IgD-negative memory B cell (primary cell): ENCODE results near the gene TYRP1. TPM values are rescaled to one million over a fixed set of nuclear protein-coding genes. Genes with fewer than 3 reads are reported as not detected.

ENCODE experiments used
- H3K27ac Mint-ChIP-seq, 3 donors: one replicate each; pipeline ENCODE4 v1.8.0; 2020 to 2022; ENCODE audit warnings: mild to moderate bottlenecking in 3 of 3, mixed read lengths in 3 of 3, moderate library complexity in 1 of 3
- H3K27me3 Mint-ChIP-seq: one replicate; pipeline ENCODE4 v1.8.0; 2021; ENCODE audit warnings: mixed read lengths
- H3K36me3 Mint-ChIP-seq: one replicate; pipeline ENCODE4 v1.8.0; 2020; ENCODE audit warnings: mild to moderate bottlenecking, mixed read lengths
- H3K4me1 Mint-ChIP-seq, 3 donors: one replicate each; pipeline ENCODE4 v1.8.0; 2020 to 2022; ENCODE audit warnings: mixed read lengths in 3 of 3, mild to moderate bottlenecking in 1 of 3
- H3K4me3 Mint-ChIP-seq, 4 donors: one replicate each; pipeline ENCODE4 v1.8.0; 2020 to 2022; ENCODE audit warnings: mild to moderate bottlenecking in 4 of 4, mixed read lengths in 4 of 4, moderate library complexity in 3 of 4
- H3K9me3 Mint-ChIP-seq, 3 donors: one replicate each; pipeline ENCODE4 v1.8.0; 2020 to 2021; ENCODE audit warnings: mixed read lengths in 3 of 3, mild to moderate bottlenecking in 1 of 3
- polyA plus RNA-seq: library from polyadenylated mRNA; unstranded; fragments of 300-500 nt; fragmentation: Illumina TruSeq; gene quantifications from one replicate; pipeline ENCODE4 v1.2.3, GENCODE V29; 2021

Gene TYRP1
- polyA plus RNA-seq, 1 donor from 2014 or later, result not detected

DNA sequence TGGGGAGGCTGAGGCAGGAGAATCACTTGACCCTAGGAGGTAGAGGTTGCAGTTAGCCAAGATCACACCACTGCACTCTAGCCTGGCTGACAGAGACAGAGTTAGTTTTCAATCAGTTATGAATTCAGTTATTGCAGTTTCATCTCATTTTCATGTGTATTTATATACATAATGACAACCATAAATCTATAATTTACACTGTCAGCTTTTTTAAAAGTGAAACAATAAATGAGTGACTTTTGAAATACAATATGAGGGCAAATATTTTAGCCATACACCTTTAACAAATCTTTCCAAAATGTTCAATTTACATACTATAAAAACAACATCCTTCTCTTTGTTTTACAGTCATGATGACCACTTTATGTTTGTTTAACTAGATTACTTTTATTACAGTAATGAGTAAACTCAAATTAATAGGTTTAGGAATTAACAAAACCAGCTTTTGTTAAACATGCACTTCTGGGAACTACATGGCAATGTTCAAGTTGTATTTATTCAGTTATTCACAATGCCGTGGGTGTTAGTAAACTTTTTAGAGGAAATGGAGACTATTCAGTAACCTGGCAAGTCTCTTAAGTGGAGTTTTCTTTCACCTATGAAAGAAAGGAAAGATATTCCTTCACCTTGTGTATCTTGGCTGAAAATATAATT, 12.7 kb downstream of the TYRP1 start:
- Mint-ChIP-seq H3K27ac (no peak overlapping the region), H3K36me3 (no peaks in the 10 kb centered on the region), H3K4me3 (no peak overlapping the region), H3K27me3 (no peaks in the 10 kb centered on the region), H3K9me3 (peaks cover 0 to 5% (median 2%) of the 10 kb centered on the region in 3 donors), H3K4me1 (no peaks in the 10 kb centered on the region)

DNA sequence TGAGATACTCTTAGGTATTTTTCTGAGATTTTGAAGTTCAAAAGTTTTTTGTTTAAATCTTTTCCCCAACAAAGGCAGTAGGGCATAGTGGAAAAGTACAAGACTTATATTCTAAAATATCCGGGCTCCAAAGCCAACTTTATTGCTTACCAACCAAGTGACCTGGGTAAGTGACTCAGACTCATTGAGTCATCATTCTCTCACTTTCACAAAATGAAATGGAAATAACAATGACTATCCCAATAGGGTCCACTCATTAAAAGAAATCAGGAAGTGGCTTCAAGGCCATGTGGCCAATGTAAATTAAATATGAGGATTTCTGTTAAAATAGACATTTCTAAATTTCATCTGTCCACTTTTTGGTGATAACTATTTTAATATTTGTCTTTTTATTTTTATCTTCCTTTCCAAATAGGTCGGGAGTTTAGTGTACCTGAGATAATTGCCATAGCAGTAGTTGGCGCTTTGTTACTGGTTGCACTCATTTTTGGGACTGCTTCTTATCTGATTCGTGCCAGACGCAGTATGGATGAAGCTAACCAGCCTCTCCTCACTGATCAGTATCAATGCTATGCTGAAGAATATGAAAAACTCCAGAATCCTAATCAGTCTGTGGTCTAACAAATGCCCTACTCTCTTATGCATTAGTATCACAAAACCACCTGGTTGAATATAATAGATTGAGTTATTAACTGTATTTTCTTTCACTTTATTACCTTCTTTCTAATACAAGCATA, 15.5 kb downstream of the TYRP1 start:
- Mint-ChIP-seq H3K9me3 (peaks cover 0 to 2% (median 0%) of the 10 kb centered on the region in 3 donors), H3K27ac (no peak overlapping the region), H3K4me1 (no peaks in the 10 kb centered on the region), H3K27me3 (no peaks in the 10 kb centered on the region), H3K4me3 (no peak overlapping the region), H3K36me3 (no peaks in the 10 kb centered on the region)

DNA sequence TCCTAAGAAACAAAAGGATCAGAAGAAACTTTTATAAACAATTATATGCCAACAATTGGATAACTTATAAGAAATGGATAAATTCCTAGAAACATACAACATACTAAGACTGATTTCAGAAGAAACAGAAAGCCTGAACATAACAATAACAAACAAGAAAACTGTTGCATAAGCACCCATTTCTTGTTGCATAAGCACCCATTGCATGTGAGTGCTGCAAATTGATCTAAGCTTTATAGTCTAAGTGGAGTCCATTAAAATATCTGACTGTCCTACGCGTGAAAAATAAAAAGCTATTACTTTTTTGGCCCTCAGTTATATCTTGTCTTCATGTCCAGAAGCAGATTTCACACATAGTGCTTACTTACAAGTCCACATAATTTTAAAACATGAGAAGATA, 19.3 kb downstream of the TYRP1 start:
- Mint-ChIP-seq H3K9me3 (peaks cover 0 to 4% (median 0%) of the 10 kb centered on the region in 3 donors), H3K27me3 (no peaks in the 10 kb centered on the region), H3K27ac (no peak overlapping the region), H3K36me3 (no peaks in the 10 kb centered on the region), H3K4me1 (no peaks in the 10 kb centered on the region), H3K4me3 (no peak overlapping the region)

DNA sequence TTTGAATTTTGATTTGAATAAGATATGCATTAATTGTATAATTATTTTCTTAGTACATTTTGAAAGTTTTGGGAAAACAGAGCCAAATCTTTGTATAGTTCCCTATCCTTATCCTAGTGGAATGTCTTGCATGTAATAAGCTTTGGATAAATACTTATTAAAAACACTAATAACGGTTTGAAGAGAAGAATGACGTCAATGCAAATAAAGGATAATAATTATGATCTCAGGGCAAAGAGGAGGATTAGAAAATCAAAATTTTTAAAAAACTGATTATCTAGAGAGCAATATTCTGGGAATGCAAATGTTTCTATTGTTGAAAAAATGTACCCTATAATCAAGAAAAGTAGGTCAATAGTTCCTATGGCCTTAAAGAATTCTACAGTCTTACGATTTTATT, 22.1 kb downstream of the TYRP1 start:
- no peaks in the 10 kb centered on the region for H3K4me1 Mint-ChIP-seq
- no peak overlapping the region for H3K27ac Mint-ChIP-seq
- no peak overlapping the region for H3K4me3 Mint-ChIP-seq
- H3K36me3 Mint-ChIP-seq, result no peaks in the 10 kb centered on the region
- peaks cover 0 to 4% (median 0%) of the 10 kb centered on the region in 3 donors for H3K9me3 Mint-ChIP-seq
- H3K27me3 Mint-ChIP-seq, result no peaks in the 10 kb centered on the region

DNA sequence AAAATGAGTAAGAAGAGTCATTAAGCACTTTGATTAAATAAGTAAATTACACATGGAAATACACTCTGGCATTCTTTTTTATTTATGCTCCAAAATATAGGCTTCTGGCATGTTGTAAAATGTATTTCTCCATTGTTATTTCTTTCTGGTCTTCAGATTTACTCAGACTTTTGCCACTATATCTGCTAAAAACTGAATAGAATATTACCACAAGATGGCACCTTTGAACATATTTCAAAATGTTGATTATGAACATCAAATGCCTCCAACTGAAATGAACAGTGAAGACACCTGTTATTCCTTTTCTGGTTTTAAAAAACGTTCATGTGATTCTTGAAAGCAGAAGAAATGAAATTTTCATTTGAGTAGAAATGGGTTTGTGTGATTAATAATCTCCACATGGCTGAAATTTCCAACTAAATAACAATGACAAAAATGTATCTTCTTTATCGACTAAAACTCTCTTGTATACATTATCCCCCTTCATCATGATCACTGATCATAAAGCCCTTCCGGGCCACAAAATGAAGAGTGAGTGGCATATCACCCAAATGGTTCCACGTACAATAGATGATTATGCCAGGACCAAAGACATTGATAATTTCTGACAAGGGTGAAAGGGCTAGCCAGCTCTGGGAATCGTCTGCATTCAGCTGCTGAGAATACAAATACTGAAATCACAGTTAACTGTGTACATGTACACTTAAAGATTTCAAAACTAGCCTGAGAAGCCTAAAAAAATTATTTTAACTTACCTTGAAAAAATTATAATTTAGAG, 23.8 kb downstream of the TYRP1 start:
- Mint-ChIP-seq H3K4me1 (no peaks in the 10 kb centered on the region), H3K27ac (no peak overlapping the region), H3K36me3 (no peaks in the 10 kb centered on the region), H3K9me3 (peaks cover 0 to 7% (median 0%) of the 10 kb centered on the region in 3 donors), H3K4me3 (no peak overlapping the region), H3K27me3 (no peaks in the 10 kb centered on the region)

DNA sequence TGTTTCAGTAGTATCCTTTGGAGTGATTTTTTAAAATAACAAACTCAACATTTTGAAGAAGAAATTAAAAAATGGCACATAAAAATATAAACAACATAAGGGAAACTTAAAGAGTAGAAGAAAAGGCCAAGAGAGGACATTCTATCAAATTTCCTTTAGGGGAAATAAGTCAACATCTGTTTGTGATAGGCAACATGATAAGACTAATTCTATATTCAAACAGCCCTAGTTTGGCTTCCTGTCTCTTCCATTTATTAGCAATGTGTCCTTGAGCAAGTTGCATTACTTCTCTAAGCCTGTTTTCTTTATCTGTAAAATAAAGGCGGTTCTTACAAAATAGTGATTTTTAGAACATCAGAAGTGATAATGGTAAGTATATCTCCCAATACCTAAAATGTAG, 24.7 kb downstream of the TYRP1 start:
- H3K4me3 Mint-ChIP-seq, result no peak overlapping the region
- H3K4me1 Mint-ChIP-seq, result no peaks in the 10 kb centered on the region
- H3K36me3 Mint-ChIP-seq, result no peaks in the 10 kb centered on the region
- no peaks in the 10 kb centered on the region for H3K27me3 Mint-ChIP-seq
- H3K27ac Mint-ChIP-seq, result no peak overlapping the region
- peaks cover 0 to 7% (median 0%) of the 10 kb centered on the region in 3 donors for H3K9me3 Mint-ChIP-seq

DNA sequence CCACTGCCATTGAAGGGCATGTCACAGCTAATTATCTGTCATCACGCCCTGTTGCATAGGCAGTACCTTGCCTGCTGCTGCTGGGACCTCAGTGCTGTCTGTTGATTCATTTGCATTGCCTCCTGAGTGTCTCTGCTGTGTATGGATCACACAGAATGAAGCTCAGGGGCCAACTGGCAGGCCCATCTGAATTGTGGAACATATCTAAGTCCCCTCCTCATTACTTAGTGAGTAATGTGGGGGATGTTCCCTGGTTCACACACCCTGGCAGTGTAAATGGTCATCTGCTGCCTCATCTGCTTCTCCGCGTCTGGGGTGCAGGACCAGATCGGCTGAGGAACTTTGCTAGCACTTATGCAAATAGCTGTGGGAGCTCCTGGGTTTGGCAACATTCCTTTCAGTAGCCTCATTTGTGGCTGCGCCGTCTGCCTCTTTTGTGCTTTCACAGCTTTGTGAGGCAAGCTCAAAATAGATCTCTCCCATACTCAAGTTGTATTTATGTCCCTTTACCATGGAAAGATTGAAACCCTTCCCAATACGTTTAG, 25.4 kb downstream of the TYRP1 start:
- H3K27me3 Mint-ChIP-seq, result no peaks in the 10 kb centered on the region
- peaks cover 0 to 7% (median 0%) of the 10 kb centered on the region in 3 donors for H3K9me3 Mint-ChIP-seq
- H3K36me3 Mint-ChIP-seq, result no peaks in the 10 kb centered on the region
- H3K4me3 Mint-ChIP-seq, result no peak overlapping the region
- no peak overlapping the region for H3K27ac Mint-ChIP-seq
- H3K4me1 Mint-ChIP-seq, result no peaks in the 10 kb centered on the region

DNA sequence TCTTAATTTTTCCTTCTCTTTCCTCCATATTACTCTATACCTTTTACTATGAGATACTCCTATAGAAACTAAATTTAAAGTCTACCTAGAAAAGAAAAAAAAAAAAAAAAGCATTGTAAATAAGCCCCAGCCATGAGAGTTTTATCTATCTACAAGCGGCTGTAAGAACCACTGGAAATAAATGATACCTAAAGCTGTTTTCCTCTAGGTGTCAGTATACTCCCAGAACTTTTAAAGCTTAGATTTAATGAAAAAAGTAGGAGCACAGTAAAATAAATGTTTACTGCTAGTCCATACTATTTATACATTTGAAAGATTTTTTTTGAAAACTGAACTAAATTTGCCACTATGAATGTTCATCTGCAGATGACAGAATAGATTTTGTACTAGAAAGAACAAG, 26.2 kb downstream of the TYRP1 start:
- H3K4me1 Mint-ChIP-seq, result no peaks in the 10 kb centered on the region
- H3K4me3 Mint-ChIP-seq, result no peak overlapping the region
- H3K36me3 Mint-ChIP-seq, result no peaks in the 10 kb centered on the region
- H3K9me3 Mint-ChIP-seq, result peaks cover 0 to 7% (median 0%) of the 10 kb centered on the region in 3 donors
- no peak overlapping the region for H3K27ac Mint-ChIP-seq
- no peaks in the 10 kb centered on the region for H3K27me3 Mint-ChIP-seq

DNA sequence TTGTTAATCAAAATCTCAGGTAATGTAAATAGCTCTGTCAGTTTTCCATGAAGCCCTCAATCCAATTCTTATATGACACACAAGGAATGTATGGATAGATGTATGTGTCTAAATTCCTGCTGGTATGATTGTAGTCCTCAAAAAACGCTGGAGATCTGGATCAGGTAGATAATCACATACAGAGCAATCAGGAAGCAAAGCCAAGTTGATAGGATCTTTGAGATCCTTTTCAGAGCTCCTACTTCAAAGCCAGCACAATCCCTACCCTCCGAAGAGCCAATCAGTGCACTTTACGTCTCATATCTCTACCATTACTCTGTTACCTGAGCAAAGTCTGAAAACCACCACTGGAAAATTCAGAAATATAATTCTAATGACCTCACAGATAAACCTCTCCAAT, 27.4 kb downstream of the TYRP1 start:
- H3K27ac Mint-ChIP-seq, result no peak overlapping the region
- H3K9me3 Mint-ChIP-seq, result peaks cover 0 to 4% (median 0%) of the 10 kb centered on the region in 3 donors
- H3K4me3 Mint-ChIP-seq, result no peak overlapping the region
- no peaks in the 10 kb centered on the region for H3K27me3 Mint-ChIP-seq
- no peaks in the 10 kb centered on the region for H3K4me1 Mint-ChIP-seq
- no peaks in the 10 kb centered on the region for H3K36me3 Mint-ChIP-seq

DNA sequence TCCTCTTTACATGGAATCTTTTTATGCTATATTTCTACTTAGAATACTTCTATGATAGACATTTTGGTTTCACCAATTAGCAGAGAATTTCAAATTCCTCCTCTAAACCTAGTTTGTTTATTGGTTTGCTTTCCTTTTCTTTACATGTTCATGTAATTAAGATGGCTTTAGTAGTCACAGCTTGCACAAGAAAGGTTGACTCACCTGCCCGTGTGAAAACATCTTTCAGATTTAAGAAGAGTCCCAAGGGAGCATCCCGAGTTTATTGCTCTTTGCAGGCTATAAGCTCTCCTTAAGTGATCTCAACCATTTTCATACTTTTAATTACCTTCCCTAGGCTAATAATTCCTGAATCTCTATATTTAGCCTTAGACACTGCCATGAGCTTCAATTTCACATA, 28.9 kb downstream of the TYRP1 start:
- H3K4me1 Mint-ChIP-seq, result no peaks in the 10 kb centered on the region
- H3K27me3 Mint-ChIP-seq, result no peaks in the 10 kb centered on the region
- H3K36me3 Mint-ChIP-seq, result no peaks in the 10 kb centered on the region
- no peak overlapping the region for H3K27ac Mint-ChIP-seq
- no peak overlapping the region for H3K4me3 Mint-ChIP-seq
- peaks cover 0 to 4% (median 0%) of the 10 kb centered on the region in 3 donors for H3K9me3 Mint-ChIP-seq

DNA sequence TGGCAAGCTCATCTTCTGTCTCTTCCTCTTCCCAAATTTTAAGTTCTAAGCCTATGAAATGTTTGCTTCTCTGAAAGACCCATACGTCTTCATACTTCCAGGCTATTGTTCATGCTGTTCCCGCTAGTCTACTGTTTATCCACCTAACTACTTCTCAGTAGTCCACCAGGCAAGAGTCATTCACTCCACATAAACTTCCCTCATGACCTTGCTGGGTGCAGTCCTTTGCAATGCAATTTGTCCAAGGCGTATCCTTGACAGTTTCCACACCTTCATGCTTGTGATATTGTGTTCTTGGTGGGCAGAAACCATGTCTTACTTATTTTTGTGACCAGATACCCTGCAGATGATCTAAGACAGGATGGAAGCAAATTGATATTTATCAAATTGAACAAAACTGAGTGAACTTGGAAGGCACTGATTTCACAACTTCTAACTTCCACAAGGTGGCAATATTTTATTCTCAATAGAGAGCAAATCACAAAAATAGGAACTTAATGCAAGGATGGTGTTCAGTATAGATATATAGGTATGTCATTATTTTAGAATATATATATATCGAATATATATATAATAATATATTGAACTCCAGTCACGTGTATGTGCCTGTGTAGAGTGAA, 30.3 kb downstream of the TYRP1 start:
- Mint-ChIP-seq H3K4me3 (no peak overlapping the region), H3K36me3 (no peaks in the 10 kb centered on the region), H3K27ac (no peak overlapping the region), H3K9me3 (peaks cover 0 to 4% (median 0%) of the 10 kb centered on the region in 3 donors), H3K27me3 (no peaks in the 10 kb centered on the region), H3K4me1 (no peaks in the 10 kb centered on the region)

DNA sequence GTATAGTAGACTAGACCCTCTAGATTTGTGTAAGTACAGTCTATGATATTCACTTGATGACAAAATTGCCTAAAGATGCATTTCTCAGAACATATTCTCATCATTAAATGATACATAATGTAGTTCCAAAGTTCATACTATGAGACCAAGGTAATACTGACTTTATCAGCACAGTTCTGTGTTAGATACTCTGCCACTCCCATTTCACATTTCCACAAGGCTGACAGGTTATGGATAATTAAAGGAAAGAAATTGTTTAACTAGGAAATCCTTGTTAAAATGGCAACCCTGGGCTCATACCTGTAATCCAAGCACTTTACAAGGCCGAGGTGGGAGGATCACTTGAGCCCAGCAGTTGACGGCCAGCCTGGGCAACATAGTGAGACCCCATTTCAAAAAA, 33.6 kb downstream of the TYRP1 start:
- H3K9me3 Mint-ChIP-seq, result peaks cover 0 to 3% (median under 1%) of the 10 kb centered on the region in 3 donors
- H3K27me3 Mint-ChIP-seq, result no peaks in the 10 kb centered on the region
- no peaks in the 10 kb centered on the region for H3K36me3 Mint-ChIP-seq
- no peaks in the 10 kb centered on the region for H3K4me1 Mint-ChIP-seq
- H3K4me3 Mint-ChIP-seq, result no peak overlapping the region
- H3K27ac Mint-ChIP-seq, result no peak overlapping the region

DNA sequence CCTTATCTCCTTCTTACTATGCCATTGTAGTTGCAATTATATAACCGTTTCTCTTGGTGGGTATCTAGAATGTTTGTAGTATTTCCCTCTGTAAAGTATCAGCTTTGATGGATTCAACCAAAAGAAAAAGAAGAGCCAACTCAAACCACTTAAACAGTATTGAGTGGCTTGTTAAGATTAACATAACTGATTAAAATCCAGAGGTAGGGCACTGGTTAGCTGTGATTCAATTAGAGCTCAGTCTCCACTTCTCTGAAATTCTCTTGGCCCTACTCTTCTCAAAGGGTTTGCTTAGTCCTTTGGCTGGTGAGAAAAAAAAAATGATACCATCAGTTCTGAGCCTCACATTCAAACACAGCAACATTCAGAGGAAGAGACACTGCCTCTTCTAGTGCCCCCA, 37.0 kb downstream of the TYRP1 start:
- H3K27me3 Mint-ChIP-seq, result no peaks in the 10 kb centered on the region
- no peaks in the 10 kb centered on the region for H3K4me1 Mint-ChIP-seq
- no peak overlapping the region for H3K4me3 Mint-ChIP-seq
- H3K9me3 Mint-ChIP-seq, result peaks cover 3 to 6% (median 3%) of the 10 kb centered on the region in 3 donors
- no peak overlapping the region for H3K27ac Mint-ChIP-seq
- no peaks in the 10 kb centered on the region for H3K36me3 Mint-ChIP-seq

DNA sequence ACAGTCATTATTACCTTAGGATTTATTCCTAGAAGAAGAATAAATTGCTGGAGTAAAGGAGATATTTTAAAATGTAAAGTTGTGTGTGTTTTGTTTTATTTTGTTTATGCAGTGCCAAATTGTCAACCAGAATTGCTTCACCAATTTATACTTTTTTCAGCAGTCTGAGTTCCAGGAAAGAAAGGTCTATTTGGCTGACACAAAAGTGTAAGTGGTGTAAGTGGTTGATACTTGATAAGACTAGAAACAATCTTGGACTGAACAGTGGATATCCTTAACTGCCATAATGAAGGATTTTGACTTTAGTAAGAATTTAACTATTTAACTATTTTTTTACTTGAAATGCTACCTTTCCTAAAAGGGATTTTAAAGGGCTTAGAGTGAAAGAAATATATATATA, 37.7 kb downstream of the TYRP1 start:
- H3K36me3 Mint-ChIP-seq, result no peaks in the 10 kb centered on the region

DNA sequence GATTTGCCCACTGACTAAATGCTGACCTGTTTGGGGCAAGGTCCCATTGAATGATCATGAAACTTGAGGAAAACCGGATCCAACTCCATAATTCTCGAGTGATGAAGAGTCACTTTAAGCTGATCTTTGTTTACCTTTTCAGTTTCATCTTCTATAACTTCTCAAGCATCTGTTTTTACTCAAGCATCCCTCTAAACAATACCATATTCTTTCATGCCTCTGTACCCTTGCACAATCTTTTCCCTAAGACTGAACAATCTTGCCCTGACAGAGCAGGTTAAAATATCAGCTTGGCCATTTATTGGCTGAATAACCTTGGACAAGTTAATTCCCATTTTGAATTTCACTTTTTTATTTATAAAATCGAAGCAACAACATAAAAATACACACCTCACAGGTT, 39.8 kb downstream of the TYRP1 start:
- Mint-ChIP-seq H3K4me3 (no peak overlapping the region), H3K27me3 (no peaks in the 10 kb centered on the region), H3K4me1 (no peaks in the 10 kb centered on the region), H3K36me3 (no peaks in the 10 kb centered on the region), H3K9me3 (peaks cover 3 to 10% (median 3%) of the 10 kb centered on the region in 3 donors), H3K27ac (no peak overlapping the region)

More for the DNA sequence above, 37.7 kb downstream of the TYRP1 start:
- no peak overlapping the region for H3K4me3 Mint-ChIP-seq
- no peak overlapping the region for H3K27ac Mint-ChIP-seq
- H3K27me3 Mint-ChIP-seq, result no peaks in the 10 kb centered on the region
- no peaks in the 10 kb centered on the region for H3K4me1 Mint-ChIP-seq
- peaks cover 3 to 6% (median 3%) of the 10 kb centered on the region in 3 donors for H3K9me3 Mint-ChIP-seq
